GM19099 (cell line): ENCODE data around the gene TBX1.

Experiments
- POLR2A ChIP-seq: IDR thresholded peaks from 3 replicates; pipeline ENCODE4 v1.6.1; 2011; ENCODE audit warnings: low read depth; ENCODE audit not compliant: insufficient read length; ENCODE audit errors: extremely low read depth

TBX1 gene

GRCh38 chr22:19786959-19787848 is 26.6 kb downstream of the TBX1 start:
- no peak for TF ChIP-seq POLR2A

- no peak for TF ChIP-seq POLR2A
Observed at GRCh38 chr22:19787849-19788141, 27.2 kb downstream of the TBX1 start.

DNA sequence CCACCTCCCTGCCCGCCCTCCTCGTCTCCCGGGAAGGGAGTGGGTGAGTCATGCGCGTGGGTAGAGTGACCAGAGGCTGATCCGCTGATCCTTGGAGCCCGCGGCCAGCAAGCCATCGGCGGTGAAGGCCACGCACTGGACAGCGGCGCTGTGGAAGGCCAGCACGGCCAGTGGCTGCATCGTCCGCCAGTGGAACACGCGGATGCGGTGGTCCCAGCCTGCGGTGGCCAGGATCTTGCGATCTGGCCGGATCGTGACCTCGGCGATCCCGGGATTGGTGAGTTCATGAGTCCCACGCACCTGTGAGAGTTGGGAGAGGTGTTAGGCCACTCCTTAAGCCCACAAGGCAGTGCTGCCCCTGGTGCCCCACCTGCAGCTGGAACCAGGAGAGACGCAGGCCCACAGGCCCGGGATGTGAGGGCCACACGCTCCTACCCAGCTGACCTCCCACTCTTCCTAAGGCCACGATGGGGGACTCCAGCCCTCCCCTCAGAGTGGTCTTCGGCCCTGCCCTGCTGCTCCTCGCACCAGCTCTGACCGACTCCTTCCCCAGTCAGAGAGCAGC is 28.2 kb downstream of the TBX1 start:
- no peak for TF ChIP-seq POLR2A

DNA sequence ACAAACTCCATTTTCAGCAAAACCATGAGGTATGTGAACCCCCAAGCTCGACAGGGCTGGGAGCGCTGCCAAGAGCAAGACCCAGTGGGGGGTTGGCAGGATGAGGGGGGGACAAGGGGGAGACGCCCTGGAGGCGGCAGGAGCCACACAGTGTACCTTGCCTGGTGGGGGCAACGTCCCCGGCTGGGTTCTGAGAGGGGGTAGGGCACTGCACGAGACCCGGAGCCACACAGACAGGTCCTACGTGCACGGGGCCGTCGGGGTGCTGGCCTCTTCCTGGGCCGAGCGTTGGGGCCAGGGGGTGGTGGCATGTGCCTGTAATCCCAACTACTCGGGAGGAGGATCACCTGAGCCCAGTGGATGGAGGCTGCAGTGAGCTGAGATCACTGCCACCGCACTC is 28.8 kb downstream of the TBX1 start:
- TF ChIP-seq POLR2A = no peak

GRCh38 chr22:19789828-19790227 is 29.2 kb downstream of the TBX1 start:
- TF ChIP-seq POLR2A = no peak

DNA sequence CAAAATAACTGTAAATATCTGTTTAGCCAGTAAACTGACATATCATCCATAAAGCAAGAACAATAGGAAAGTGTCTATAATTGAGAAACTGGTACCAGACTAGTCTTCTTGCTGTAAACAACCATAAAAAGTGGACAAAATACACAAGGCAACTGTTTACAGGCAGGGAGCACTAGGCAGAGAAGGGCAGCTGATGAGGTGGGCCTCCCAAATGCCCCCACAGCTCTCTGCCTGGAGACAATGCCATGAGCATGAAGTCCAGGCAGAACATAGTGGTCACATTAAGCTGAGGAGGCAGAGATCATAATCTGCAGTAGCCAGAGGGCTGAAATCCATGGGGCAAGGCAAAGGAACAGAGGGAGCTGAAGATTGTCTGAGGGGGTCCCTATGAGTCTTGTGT is 30.7 kb downstream of the TBX1 start:
- TF ChIP-seq POLR2A = no peak

DNA sequence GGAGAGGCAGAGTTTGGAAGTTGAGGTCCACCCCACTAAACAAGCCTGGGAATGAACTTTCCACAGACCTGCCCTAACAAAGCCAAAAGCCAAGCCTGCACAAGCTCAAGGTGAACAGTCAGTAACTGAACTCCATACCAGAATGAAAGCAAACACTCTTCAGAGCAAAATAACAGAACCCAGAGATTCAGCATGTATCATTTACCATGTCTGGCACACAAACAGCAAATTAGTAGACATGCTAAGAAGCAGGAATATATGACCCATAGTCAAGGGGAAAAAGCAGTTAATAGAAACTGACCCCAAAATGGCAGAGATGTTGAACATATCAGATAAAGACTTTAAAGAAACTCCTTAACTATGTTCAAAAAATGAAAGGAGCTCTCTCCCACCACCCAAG is 31.3 kb downstream of the TBX1 start:
- TF ChIP-seq POLR2A = no peak

- no peak for TF ChIP-seq POLR2A
Observed at GRCh38 chr22:19793161-19793560, 32.6 kb downstream of the TBX1 start.

DNA sequence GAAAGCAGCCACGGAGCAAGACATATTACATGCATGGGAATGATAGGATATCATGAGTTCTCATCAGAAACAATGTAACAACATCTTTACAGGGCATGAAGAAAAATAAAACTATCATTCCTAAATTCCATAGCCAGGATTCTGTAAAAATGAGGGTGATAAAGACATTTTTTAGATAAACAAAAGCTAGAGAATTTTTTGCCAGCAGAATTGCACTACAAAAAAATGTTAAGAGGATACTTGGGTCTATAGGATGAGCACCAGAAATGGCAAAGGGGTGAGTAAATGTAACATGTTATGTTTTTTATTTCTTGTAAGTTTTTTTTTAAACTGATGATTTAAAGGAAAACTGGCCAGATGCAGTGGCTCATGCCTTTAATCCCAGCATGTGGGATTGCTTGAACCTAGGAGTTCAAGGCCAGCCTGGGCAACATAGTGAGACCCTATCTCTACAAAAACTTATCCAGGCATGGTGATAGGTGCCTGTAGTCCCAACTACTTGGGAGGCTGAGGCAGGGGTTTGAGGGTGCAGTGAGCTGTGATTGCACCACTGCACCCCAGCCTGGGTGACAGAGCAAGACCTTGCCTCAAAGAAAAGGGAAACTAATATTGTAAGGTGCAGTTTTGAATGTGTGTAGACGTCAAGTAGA is 33.2 kb downstream of the TBX1 start:
- no peak for TF ChIP-seq POLR2A

- no peak for TF ChIP-seq POLR2A
Observed at GRCh38 chr22:19795617-19796008, 35.0 kb downstream of the TBX1 start.

GRCh38 chr22:19796160-19796559 is 35.6 kb downstream of the TBX1 start:
- TF ChIP-seq POLR2A = no peak

- TF ChIP-seq POLR2A = no peak
Observed at GRCh38 chr22:19797086-19798002, 36.8 kb downstream of the TBX1 start.

DNA sequence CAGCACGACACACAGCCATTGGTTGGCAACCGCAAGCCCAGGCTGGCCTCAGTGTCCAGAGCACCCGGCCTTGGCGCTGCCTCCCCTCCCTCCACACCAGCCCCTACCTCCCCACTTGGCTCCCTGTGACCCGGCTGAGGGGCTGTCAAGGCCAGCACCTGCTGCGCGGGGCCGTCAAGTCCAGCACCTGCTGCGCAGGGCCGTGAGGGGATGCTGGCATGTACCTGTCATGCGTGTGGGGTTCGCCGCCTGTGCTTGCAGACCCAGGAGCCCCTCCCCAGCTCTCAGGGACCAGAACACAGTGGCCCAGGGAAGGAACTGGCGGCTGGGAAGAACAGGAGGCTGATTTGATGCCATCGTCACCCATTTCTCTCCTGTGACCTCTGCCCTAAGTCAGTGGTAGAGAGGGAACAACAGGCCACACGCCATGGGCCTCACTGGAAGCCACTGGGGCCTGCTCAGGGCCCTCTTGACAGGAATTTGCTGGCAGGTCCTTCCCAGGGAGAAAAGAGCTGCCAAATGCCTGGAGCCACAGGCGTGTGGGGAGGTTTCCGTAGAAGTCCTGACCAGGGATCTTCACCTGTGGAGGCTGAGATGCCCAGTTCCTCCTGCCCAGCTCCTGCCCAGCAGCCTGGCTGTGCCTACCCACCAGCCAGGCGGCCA is 37.6 kb downstream of the TBX1 start:
- no peak for TF ChIP-seq POLR2A

DNA sequence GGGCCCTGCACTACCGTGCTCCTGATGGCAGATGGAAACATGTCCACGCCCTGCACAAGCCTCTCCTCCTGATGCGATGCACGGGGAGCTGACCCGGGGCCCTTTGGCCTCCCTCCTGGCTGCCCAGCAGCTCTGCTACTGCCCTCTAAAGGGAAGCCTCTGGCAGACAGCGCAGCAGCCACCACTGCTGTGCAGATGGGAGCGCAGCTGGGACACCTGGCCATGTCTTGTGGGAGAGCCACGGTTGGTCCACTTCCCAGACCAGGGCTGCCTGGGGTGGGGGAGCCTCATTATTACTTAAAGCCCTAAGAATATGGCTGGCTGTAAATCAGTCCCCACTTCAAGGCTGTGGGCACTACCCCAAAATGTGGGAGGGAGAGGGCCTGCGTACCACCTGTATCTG is 38.3 kb downstream of the TBX1 start:
- no peak for TF ChIP-seq POLR2A
